Left cardiac atrium (tissue), 4 donors: ENCODE measurements around the gene PDZD2. TPM values are rescaled to one million over a fixed set of nuclear protein-coding genes. Genes with fewer than 3 reads are reported as not detected.
A peak's percentile ranks its signal among the peaks of the same experiment; 100 is the strongest.
"Not testable (repeated sequence)": the region's sequence is repeated elsewhere in the genome, so short reads cannot be mapped to it uniquely, and the experiment has no call there.

Experiments
- ATAC-seq, 2 donors: fragments of 200-7000 bp; cut with Tn5 transposase; one replicate each; pipeline ENCODE4 v1.9.1; 2020; ENCODE audit warnings: mild to moderate bottlenecking in 2 of 2, moderate library complexity in 2 of 2
- DNase-seq: peaks from one replicate; pipeline ENCODE4 v3.0.0-alpha.2; 2020
- intact Hi-C, 2 donors: fragments of 100-400 bp; cut with DNase I; formaldehyde crosslinking; loops; one replicate each; pipeline versions ENCODE4 v1.14.1 to v1.15.1; 2022 to 2023
- total RNA-seq, 2 donors: library from RNA; stranded (reverse); fragmentation: NEBNext Ultra II Directional; extraction: Animal tissue kit (Norgen Biotek cat#: 25700); gene quantifications; one replicate each; pipeline ENCODE4 v1.2.1, GENCODE V29; 2021
- donor health status: DM: no; HTN: yes; CAD: no.
- donor health status: DM: no; HTN: yes; CAD: no; lungs with severe emphysema.
- donor health status: DM: yes; HTN: yes; CAD: no.
- donor health status: Dilated cardiomyopathy.

PDZD2 gene
- total RNA-seq, 2 donors from 2014 or later = 66.2 to 77.3 TPM

GRCh38 chr5:32110111-32110696, 471.3 kb downstream of the PDZD2 start:
- ATAC-seq = no peak
- intact Hi-C loops = no loop called here
- no peak for DNase-seq

- DNase-seq (no peak), ATAC-seq (no peak)
- intact Hi-C loops = no loop called here
Measured at GRCh38 chr5:32115985-32116384, 477.1 kb downstream of the PDZD2 start.

GRCh38 chr5:32116574-32117313, 477.8 kb downstream of the PDZD2 start:
- intact Hi-C loops = no loop called here
- no peak for ATAC-seq
- DNase-seq = no peak

GRCh38 chr5:32118922-32119321, 480.0 kb downstream of the PDZD2 start:
- DNase-seq, ATAC-seq, intact Hi-C loops: not testable (repeated sequence)

- ATAC-seq (peak in 1 of 2 donors; percentile 12), DNase-seq (no peak)
- intact Hi-C loops = no loop called here
Measured at GRCh38 chr5:32123058-32123805, 484.3 kb downstream of the PDZD2 start.

GRCh38 chr5:32123889-32124676, 485.2 kb downstream of the PDZD2 start:
- intact Hi-C loops = no loop called here
- DNase-seq (no peak), ATAC-seq (no peak)

GRCh38 chr5:32126691-32127090, 487.8 kb downstream of the PDZD2 start:
- ATAC-seq = peak in 1 of 2 donors; percentile 41
- DNase-seq = no peak
- intact Hi-C loops = no loop called here

GRCh38 chr5:32127711-32128110, 488.8 kb downstream of the PDZD2 start:
- DNase-seq (no peak), ATAC-seq (no peak)
- intact Hi-C loops = no loop called here

- no peak for DNase-seq
- ATAC-seq = no peak
- intact Hi-C loops = no loop called here
Measured at GRCh38 chr5:32129074-32129598, 490.2 kb downstream of the PDZD2 start.

GRCh38 chr5:32130865-32131264, 491.9 kb downstream of the PDZD2 start:
- DNase-seq (no peak), ATAC-seq (no peak)
- intact Hi-C loops = no loop called here

GRCh38 chr5:32131604-32132003, 492.7 kb downstream of the PDZD2 start:
- no peak for DNase-seq
- intact Hi-C loops = no loop called here
- no peak for ATAC-seq

GRCh38 chr5:32132757-32133156, 493.8 kb downstream of the PDZD2 start:
- ATAC-seq (no peak), DNase-seq (no peak)
- intact Hi-C loops = no loop called here

- intact Hi-C loops = no loop called here
- DNase-seq = no peak
- ATAC-seq = no peak
Measured at GRCh38 chr5:32135086-32135485, 496.2 kb downstream of the PDZD2 start.

- ATAC-seq = no peak
- no peak for DNase-seq
- intact Hi-C loops = no loop called here
Measured at GRCh38 chr5:32136342-32136741, 497.4 kb downstream of the PDZD2 start.

- intact Hi-C loops = no loop called here
- DNase-seq (no peak), ATAC-seq (no peak)
Measured at GRCh38 chr5:32138839-32139493, 500.0 kb downstream of the PDZD2 start.

- intact Hi-C loops = no loop called here
- no peak for DNase-seq
- no peak for ATAC-seq
Measured at GRCh38 chr5:32143617-32144377, 504.9 kb downstream of the PDZD2 start.

GRCh38 chr5:32144378-32145207, 505.7 kb downstream of the PDZD2 start:
- ATAC-seq = peak; percentile 43 to 67
- DNase-seq = no peak
- intact Hi-C loops = no loop called here
